Stromal cell of bone marrow (primary cell): ENCODE measurements around the gene SECTM1.

ENCODE experiments used
- DNase-seq: peaks from one replicate; pipeline ENCODE4 v3.0.0-alpha.2; 2012; ENCODE audit warnings: low read depth

The SECTM1 gene

GRCh38 chr17:82278786-82279391 lies 54.7 kb downstream of the SECTM1 start:
- no peak for DNase-seq

GRCh38 chr17:82278308-82278707 lies 55.3 kb downstream of the SECTM1 start:
- no peak for DNase-seq

DNA sequence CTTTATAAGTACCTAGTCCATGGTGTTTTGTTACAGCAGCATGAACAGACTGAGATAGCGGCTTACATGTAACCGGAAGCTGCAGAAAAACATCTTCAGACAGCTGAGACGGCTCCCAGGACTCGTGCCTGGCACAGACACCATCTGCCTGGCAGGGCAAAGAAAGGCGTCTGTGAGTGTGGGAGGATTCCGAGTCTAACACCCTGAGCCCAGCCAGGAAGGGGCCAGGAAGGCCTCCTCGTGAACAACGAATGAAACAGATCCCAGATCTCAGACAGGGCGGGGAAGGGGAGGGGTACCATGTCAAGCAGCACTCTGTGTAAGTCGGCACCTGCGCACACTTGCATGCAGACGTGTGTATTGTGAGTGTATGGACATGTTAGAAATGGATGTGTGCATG lies 55.7 kb downstream of the SECTM1 start:
- no peak for DNase-seq

- no peak for DNase-seq
These were observed 56.6 kb downstream of the SECTM1 start for GRCh38 chr17:82276938-82277337.

DNA sequence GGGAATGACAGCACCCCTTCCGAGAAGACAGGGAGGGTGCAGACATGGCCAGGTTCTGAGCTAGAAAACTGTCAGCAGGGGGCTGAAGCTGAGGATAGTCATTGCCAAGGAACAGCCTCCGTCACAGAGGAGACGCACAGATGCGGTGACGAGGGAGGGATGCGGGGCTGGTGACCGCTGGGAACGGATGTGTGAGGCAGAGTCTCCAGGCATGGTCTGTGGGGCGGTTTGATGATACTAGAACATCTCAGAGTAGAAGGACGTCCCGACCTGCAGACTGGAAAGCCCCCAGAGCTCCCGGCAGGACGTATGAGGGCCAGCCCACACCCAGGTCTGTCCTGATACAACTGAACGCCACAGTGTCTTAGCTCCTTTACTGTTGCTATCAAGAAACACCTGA lies 58.2 kb downstream of the SECTM1 start:
- DNase-seq: no peak

DNA sequence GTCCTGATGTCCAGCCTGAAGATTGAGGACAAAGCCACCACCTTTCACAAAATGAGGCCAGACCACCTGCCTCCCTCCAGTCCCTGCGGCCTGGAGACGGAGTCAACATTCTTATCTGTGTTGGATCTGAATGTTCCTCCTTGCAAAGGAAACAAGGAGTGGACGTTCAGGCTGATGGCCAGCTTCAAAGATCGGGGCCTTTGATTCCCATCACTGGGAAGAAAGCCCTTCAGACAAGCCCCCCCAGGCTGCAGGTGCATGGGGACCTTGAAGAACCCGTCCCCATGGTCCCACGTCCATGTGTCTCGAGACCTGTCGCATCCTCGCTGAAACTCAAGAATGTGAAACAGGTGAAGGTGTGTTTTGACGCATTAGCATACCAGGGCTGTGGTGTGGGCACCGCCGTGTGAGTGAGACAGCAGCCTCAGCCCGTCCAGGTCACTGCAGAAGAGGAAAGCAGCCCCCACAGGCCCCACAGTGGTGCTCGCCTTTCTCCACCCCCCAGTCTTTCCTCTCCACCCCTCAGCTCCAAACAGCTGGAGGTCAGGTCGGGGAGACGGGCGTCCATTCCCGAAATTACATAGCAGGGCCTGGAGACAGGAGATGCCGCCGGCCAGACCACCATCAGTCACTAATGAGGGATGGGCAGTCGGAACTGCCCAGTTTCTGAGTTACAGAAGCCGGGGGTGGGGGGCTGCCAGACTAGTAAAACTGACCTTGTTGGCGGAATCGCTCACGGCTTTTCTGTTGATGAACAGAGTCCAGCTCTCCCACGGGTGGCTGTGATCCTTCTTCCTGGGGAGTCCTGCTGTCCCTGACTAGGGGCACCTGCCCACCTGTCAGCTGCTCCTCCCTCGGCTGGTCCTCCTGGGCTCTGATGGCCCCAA lies 59.2 kb downstream of the SECTM1 start:
- DNase-seq: no peak

DNA sequence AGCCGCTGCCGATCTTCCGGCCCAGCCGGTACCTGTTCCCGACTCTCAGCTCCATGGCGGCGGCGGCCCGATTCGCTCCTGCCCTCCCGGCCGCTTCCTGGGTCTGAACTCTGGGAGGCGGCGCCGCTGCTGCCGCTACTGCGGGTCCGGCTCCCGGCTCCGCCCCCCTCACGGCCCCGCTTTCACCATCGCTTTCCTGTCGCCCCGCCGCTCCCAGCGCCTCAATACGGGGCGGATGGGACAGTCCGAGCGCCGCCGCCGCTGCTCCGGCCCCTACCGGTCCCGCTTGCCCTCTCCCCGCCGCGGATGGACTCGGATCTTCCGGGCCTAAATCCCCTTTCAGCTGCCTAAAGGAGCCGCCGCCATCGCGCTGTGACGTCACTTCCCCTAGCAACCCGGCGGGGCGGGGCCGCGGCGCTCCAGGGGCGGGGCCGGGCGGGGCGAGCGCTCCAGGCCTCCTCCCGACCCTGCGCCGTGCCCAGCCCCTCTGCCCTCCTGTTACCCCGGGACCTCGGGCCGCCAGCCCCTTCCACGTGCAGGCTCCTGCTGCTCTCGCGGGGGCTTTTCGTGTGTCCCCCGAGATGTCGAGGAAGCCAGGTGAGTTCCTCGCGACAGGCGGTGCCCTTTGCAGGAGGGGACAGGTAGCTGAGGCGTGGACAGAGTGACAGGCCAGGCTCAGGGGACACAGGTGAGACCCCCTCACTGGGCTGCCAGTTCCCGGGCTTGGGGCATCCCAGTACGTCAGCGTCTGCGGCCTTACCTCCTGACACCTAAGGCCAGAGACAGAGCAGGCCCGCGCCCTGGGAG lies 60.0 kb downstream of the SECTM1 start, which contains the start of gene CSNK1D:
Gene CSNK1D, minus strand, starts transcription at position 374 of the 807 bp plus-strand sequence. Its CDS starts 319 bp downstream, at position 55.
- DNase-seq: peak; percentile 75

GRCh38 chr17:82272495-82273326 lies 60.9 kb downstream of the SECTM1 start:
- no peak for DNase-seq

- no peak for DNase-seq
These were observed 62.2 kb downstream of the SECTM1 start for GRCh38 chr17:82271401-82271800.
